ENCODE results near the gene GNPNAT1.
A peak's percentile ranks its signal among the peaks of the same experiment; 100 is the strongest.
"Not testable (repeated sequence)": the region's sequence is repeated elsewhere in the genome, so short reads cannot be mapped to it uniquely, and the experiment has no call there.

GNPNAT1 gene

GRCh38 chr14:52789118-52789517 is 2.3 kb downstream of the GNPNAT1 start:
- no peak for DNase-seq

GRCh38 chr14:52786887-52787286 is 4.5 kb downstream of the GNPNAT1 start:
- DNase-seq, result no peak

GRCh38 chr14:52783206-52783605 is 8.2 kb downstream of the GNPNAT1 start:
- DNase-seq, result no peak

GRCh38 chr14:52781629-52782028 is 9.8 kb downstream of the GNPNAT1 start:
- DNase-seq, result no peak

- DNase-seq, result no peak
Observed at GRCh38 chr14:52780893-52781292, 10.5 kb downstream of the GNPNAT1 start.

GRCh38 chr14:52778702-52779101 is 12.7 kb downstream of the GNPNAT1 start:
- no peak for DNase-seq

- no peak for DNase-seq
Observed at GRCh38 chr14:52776816-52777215, 14.6 kb downstream of the GNPNAT1 start.

GRCh38 chr14:52769887-52770286 is 21.5 kb downstream of the GNPNAT1 start:
- DNase-seq, result no peak

GRCh38 chr14:52767058-52767833 is 24.2 kb downstream of the GNPNAT1 start:
- DNase-seq, result no peak

- not testable (repeated sequence) for DNase-seq
Observed at GRCh38 chr14:52762923-52763322, 28.5 kb downstream of the GNPNAT1 start.

- DNase-seq, result no peak
Observed at GRCh38 chr14:52759145-52759544, 32.3 kb downstream of the GNPNAT1 start.

GRCh38 chr14:52755607-52756316 is 35.6 kb downstream of the GNPNAT1 start:
- DNase-seq, result no peak

GRCh38 chr14:52748647-52749292 is 42.6 kb downstream of the GNPNAT1 start:
- DNase-seq, result no peak

GRCh38 chr14:52741865-52742264 is 49.5 kb downstream of the GNPNAT1 start:
- no peak for DNase-seq

- DNase-seq, result no peak
Observed at GRCh38 chr14:52740751-52741150, 50.7 kb downstream of the GNPNAT1 start.

- DNase-seq, result no peak
Observed at GRCh38 chr14:52738409-52738808, 53.0 kb downstream of the GNPNAT1 start.

- no peak for DNase-seq
Observed at GRCh38 chr14:52735921-52736489, 55.4 kb downstream of the GNPNAT1 start.

GRCh38 chr14:52733824-52734223 is 57.6 kb downstream of the GNPNAT1 start:
- no peak for DNase-seq

- no peak for DNase-seq
Observed at GRCh38 chr14:52730709-52731111, 60.7 kb downstream of the GNPNAT1 start.

- peak; percentile 97 to 99 for DNase-seq
Observed at GRCh38 chr14:52729925-52730708, 61.3 kb downstream of the GNPNAT1 start, which contains the start of gene STYX. STYX (plus strand) TSS chr14:52730166; CDS start chr14:52730475, 309 bp downstream.

- no peak for DNase-seq
Observed at GRCh38 chr14:52729585-52729924, 61.9 kb downstream of the GNPNAT1 start.

GRCh38 chr14:52729035-52729434 is 62.4 kb downstream of the GNPNAT1 start:
- not testable (repeated sequence) for DNase-seq

- not testable (repeated sequence) for DNase-seq
Observed at GRCh38 chr14:52727509-52727908, 63.9 kb downstream of the GNPNAT1 start.

Data from stimulated activated CD4-positive, alpha-beta T cell treated with anti-CD3 and anti-CD28 coated beads, Interleukin-2, amount 100 ng/mL, for 48 hours (primary cell).